SU-DHL-6 (cell line): ENCODE measurements around the gene KCNC4.

Experiments used
- H2AFZ ChIP-seq: fragments of 200-600 bp; sonication (generic); 2 replicates; pipeline ENCODE4 v1.6.1; 2014; ENCODE audit warnings: low read depth, mild to moderate bottlenecking, moderate library complexity, mixed read lengths, antibody characterized with exemption, low read length; ENCODE audit not compliant: severe bottlenecking
- H3F3A ChIP-seq: fragments of 200-600 bp; shearing (Covaris generic); 2 replicates; pipeline ENCODE4 v1.6.0; 2016; ENCODE audit warnings: antibody characterized with exemption, mild to moderate bottlenecking; ENCODE audit not compliant: insufficient read depth
- H3K27ac ChIP-seq: fragments of 200-600 bp; sonication (generic); 2 replicates; pipeline ENCODE4 v1.5.1; 2016; ENCODE audit warnings: low read depth, mild to moderate bottlenecking, low read length, moderate library complexity, mixed read lengths
- H3K27me3 ChIP-seq: fragments of 200-600 bp; sonication (generic), shearing (Covaris generic); 2 replicates; pipeline ENCODE4 v1.6.0; 2014; ENCODE audit warnings: mild to moderate bottlenecking, low read length
- H3K36me3 ChIP-seq: fragments of 200-600 bp; sonication (generic); 2 replicates; pipeline ENCODE4 v1.6.1; 2014; ENCODE audit warnings: mild to moderate bottlenecking, low read length, mixed read lengths
- H3K4me2 ChIP-seq: fragments of 300-600, 200-600 bp; shearing (Covaris generic), sonication (generic); 2 replicates; pipeline ENCODE4 v1.6.0; 2014; ENCODE audit warnings: low read length, low read depth, mild to moderate bottlenecking; ENCODE audit not compliant: poor library complexity, severe bottlenecking
- H3K4me3 ChIP-seq: fragments of 200-600 bp; sonication (generic); 2 replicates; pipeline ENCODE4 v1.5.1; 2014; ENCODE audit warnings: antibody characterized with exemption, low read length, mild to moderate bottlenecking, mixed read lengths; ENCODE audit not compliant: insufficient read depth, poor library complexity, severe bottlenecking
- H3K79me2 ChIP-seq: fragments of 200-600 bp; sonication (generic); 2 replicates; pipeline ENCODE4 v1.6.1; 2014; ENCODE audit warnings: mild to moderate bottlenecking, low read length, moderate library complexity; ENCODE audit not compliant: insufficient read depth
- H3K9ac ChIP-seq: fragments of 200-600 bp; sonication (generic); 2 replicates; pipeline ENCODE4 v1.7.0; 2014; ENCODE audit warnings: mild to moderate bottlenecking, low read length
- H3K9me2 ChIP-seq: fragments of 200-600 bp; sonication (generic); replicated peaks from 2 replicates; pipeline ENCODE4 v1.6.1; 2014; ENCODE audit warnings: low read length; ENCODE audit not compliant: insufficient read depth
- H3K9me3 ChIP-seq: fragments of 200-600 bp; sonication (generic); 2 replicates; pipeline ENCODE4 v1.6.1; 2014; ENCODE audit warnings: low read length, mixed read lengths; ENCODE audit not compliant: insufficient read depth
- H4K20me1 ChIP-seq: fragments of 200-600 bp; sonication (generic); 2 replicates; pipeline ENCODE4 v1.6.1; 2014; ENCODE audit warnings: low read depth, mild to moderate bottlenecking, antibody characterized with exemption, low read length, moderate library complexity, mixed read lengths
- EZH2phosphoT487 ChIP-seq: fragments of 200-600 bp; sonication (generic), shearing (Covaris generic); conservative IDR thresholded peaks from 2 replicates; pipeline ENCODE4 v1.6.1; 2018; ENCODE audit warnings: mild to moderate bottlenecking, antibody characterized with exemption, low read length, moderate library complexity, mixed read lengths
- TF ChIP-seq, protein P1 (sequence below): fragments of 200-600 bp; sonication (generic); IDR thresholded peaks from one replicate; pipeline ENCODE4 v1.5.1; 2017; ENCODE audit warnings: antibody characterized with exemption, mild to moderate bottlenecking, low read length, moderate library complexity; ENCODE audit not compliant: insufficient read depth, poor library complexity, severe bottlenecking

The KCNC4 gene

GRCh38 chr1:110165761-110166231, 44.3 kb upstream of the KCNC4 start:
- Histone ChIP-seq H3K4me3 (no peak overlapping the region), H4K20me1 (no peaks in the 10 kb centered on the region), H3K79me2 (no peaks in the 10 kb centered on the region), H3K4me2 (no peak overlapping the region), H3K9me2 (no peaks in the 10 kb centered on the region), H3K9ac (no peak overlapping the region), H3K9me3 (no peaks in the 10 kb centered on the region), H3F3A (no peaks in the 10 kb centered on the region), H3K36me3 (no peaks in the 10 kb centered on the region), H3K27me3 (no peaks in the 10 kb centered on the region), H3K27ac (no peak overlapping the region), H2AFZ (no peak overlapping the region)
- no peak for TF ChIP-seq EZH2phosphoT487
- TF ChIP-seq, protein P1, sequence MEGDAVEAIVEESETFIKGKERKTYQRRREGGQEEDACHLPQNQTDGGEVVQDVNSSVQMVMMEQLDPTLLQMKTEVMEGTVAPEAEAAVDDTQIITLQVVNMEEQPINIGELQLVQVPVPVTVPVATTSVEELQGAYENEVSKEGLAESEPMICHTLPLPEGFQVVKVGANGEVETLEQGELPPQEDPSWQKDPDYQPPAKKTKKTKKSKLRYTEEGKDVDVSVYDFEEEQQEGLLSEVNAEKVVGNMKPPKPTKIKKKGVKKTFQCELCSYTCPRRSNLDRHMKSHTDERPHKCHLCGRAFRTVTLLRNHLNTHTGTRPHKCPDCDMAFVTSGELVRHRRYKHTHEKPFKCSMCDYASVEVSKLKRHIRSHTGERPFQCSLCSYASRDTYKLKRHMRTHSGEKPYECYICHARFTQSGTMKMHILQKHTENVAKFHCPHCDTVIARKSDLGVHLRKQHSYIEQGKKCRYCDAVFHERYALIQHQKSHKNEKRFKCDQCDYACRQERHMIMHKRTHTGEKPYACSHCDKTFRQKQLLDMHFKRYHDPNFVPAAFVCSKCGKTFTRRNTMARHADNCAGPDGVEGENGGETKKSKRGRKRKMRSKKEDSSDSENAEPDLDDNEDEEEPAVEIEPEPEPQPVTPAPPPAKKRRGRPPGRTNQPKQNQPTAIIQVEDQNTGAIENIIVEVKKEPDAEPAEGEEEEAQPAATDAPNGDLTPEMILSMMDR: no peak

DNA sequence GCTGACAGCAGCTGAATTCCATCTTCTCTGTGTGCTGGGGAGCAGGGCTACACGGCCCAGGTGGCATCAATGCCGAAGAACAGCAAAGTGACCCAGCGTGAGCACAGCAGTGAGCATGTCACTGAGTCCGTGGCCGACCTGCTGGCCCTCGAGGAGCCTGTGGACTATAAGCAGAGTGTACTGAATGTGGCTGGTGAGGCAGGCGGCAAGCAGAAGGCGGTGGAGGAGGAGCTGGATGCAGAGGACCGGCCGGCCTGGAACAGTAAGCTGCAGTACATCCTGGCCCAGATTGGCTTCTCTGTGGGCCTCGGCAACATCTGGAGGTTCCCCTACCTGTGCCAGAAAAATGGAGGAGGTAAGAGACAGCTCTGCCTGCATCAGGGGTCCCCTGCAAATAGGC, 43.3 kb upstream of the KCNC4 start:
- Histone ChIP-seq H3K9me2 (no peaks in the 10 kb centered on the region), H3K79me2 (no peaks in the 10 kb centered on the region), H3K4me2 (no peak overlapping the region), H3K36me3 (no peaks in the 10 kb centered on the region), H3K4me3 (no peak overlapping the region), H3K27ac (no peak overlapping the region), H3K9me3 (no peaks in the 10 kb centered on the region), H3K27me3 (no peaks in the 10 kb centered on the region), H3K9ac (no peak overlapping the region), H2AFZ (no peak overlapping the region), H4K20me1 (no peaks in the 10 kb centered on the region), H3F3A (no peaks in the 10 kb centered on the region)
- TF ChIP-seq EZH2phosphoT487: no peak
- TF ChIP-seq, protein P1: no peak

- no peaks in the 10 kb centered on the region for H3F3A ChIP-seq
- no peak overlapping the region for H3K4me3 ChIP-seq
- H3K27ac ChIP-seq: no peak overlapping the region
- H3K79me2 ChIP-seq: no peaks in the 10 kb centered on the region
- no peak overlapping the region for H3K9ac ChIP-seq
- no peaks in the 10 kb centered on the region for H3K27me3 ChIP-seq
- no peaks in the 10 kb centered on the region for H3K9me3 ChIP-seq
- H3K4me2 ChIP-seq: no peak overlapping the region
- H4K20me1 ChIP-seq: no peaks in the 10 kb centered on the region
- H2AFZ ChIP-seq: no peak overlapping the region
- H3K9me2 ChIP-seq: no peaks in the 10 kb centered on the region
- TF ChIP-seq, protein P1: no peak
- TF ChIP-seq EZH2phosphoT487: no peak
- H3K36me3 ChIP-seq: no peaks in the 10 kb centered on the region
These were observed 39.1 kb upstream of the KCNC4 start for GRCh38 chr1:110170766-110171733.
